NCI-H82 treated with DMSO at 0.1 percent for 48 hours (cell line): Measurements from ENCODE around the gene SNTB2.

Experiments
- DNase-seq: peaks from one replicate; lab custom pipeline; 2025; ENCODE audit not compliant: unreplicated experiment; lab: John Stamatoyannopoulos, UW

Gene SNTB2

GRCh38 chr16:69179328-69180010, 7.5 kb upstream of the SNTB2 start:
- DNase-seq, result no peak

DNA sequence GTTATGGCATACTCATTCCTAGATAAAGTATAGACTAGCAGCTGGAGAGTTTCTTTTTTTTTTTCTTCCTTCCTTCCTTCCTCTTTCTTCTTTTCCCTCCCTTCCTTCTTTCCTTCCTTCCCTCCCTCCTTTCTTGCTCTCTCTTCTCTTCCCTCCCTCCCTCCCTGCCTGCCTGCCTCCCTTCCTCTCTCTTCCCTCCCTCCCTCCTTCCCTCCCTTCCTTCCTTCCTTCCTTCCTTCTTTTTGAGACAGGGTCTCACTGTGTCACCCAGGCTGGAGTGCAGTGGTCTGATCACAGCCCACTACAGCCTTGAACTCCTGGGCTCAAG, 7.0 kb upstream of the SNTB2 start:
- DNase-seq, result no peak

DNA sequence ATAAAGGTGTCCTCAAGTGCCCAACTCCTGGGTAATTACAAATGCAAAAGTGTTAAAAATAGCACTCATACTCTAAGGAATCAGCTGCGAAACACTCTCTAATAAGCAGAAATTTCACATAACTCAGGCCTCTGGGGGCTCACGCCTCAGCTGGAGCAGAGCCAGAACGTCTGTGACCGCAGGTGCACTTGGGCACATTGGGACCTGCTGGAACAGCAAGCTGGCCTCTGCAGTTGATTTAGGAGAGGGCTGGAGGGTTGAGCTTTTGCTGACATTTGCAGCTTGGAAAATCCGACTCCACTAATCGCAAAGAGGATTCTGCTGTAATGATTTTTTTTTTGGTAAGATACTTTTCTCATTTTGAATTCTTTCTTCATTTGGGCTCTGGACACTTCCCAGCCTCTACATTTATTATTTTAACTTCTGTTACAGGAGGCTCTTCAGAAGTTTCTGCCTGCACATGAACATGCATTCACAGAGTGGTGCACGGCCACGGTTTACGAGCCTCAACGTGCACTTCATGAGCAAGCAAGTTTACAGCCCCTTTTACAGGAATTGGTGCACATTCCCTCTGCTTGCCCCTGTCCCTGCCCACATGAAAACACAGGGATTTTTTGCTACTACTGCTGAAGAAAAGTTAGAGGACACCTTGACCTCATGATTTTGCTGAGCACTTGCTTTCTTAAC, 4.1 kb upstream of the SNTB2 start:
- no peak for DNase-seq

GRCh38 chr16:69187446-69188235, 677 bp downstream of the SNTB2 start:
- no peak for DNase-seq

GRCh38 chr16:69188236-69188549, 1.2 kb downstream of the SNTB2 start:
- DNase-seq, result no peak

GRCh38 chr16:69188716-69189115, 1.8 kb downstream of the SNTB2 start:
- no peak for DNase-seq

DNA sequence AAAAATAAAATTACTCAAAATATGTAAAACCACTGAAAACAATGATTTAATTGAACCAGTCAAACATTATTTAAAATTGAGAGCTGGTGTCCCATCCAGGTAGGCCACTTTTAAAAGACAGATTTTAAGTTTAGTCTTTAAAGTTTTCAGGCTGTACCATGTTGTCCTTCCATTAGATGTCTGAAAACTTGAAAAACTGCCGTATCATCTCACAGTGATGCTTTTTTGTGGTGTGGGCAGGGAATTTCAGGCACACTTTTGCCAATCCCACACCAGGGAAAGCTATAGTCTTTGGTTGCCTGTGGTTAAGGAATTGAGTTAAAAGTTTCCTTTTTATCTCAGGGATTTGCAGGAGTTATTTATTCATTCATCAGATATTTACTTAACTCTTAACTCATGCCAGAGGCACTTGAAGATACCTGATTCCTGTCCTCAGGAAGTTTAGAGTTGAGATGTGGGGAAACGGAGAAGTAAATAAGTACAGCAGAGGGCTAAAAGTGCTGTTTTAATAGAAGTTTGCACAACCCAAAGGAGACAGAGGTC, 3.2 kb downstream of the SNTB2 start:
- DNase-seq, result no peak

DNA sequence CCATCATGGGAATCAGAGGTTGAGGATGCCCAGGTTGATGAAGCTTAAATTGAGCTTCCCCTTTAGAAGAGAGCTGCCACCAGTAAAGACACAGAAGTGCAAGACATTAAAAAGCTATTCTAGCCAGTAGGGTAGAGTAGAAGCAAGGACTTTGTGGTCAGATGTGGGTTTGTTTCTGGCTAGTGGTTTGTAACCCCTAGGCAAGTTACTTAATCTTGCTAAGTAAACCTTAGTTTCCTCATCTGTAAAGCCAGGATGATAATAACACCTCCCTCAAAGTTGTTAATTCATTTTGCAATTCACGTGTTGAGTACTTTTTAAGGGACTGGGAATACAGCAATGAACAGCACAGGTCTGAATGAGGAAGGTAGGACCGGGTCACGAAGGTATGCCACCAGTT, 3.6 kb downstream of the SNTB2 start:
- no peak for DNase-seq

- no peak for DNase-seq
Observed at GRCh38 chr16:69191136-69191535, 4.2 kb downstream of the SNTB2 start.

GRCh38 chr16:69193855-69194254, 6.9 kb downstream of the SNTB2 start:
- DNase-seq, result no peak

DNA sequence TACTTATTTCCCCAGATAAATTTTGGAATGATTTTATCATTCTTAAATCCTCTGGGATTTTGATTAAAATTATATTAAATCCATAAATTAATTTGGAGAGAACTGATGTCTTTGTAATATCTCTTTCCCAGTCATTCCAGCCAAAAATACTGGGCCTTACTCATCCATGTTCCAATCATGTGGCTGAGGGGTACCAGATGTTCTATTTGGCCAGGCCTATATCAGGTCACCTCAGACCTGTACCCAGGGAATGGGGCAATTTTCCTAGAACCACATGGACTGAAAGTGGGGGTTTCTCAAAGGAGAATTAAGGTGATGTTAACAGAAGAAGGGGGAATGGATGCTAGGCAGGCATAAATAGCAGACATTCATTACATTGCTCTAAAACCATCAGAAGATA, 7.5 kb downstream of the SNTB2 start:
- no peak for DNase-seq

- DNase-seq, result no peak
Observed at GRCh38 chr16:69195369-69196029, 8.5 kb downstream of the SNTB2 start.

DNA sequence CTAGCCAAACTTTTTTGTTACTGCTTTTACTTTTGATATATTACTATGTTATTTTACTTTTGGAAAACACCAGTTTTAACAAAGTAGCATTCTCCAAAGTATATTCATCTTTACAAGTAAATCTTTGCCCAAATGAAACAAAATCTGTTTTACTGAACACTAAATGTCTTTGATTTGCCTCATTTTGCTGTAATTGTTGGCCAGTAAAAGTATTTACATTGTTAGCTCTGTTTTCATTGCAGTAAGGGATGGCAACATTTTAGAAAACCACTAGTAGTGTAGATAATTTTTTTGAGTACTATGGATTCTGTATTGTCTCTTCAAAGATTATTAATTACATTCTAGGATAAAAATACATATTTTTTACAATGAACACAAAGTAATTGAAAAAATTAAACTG, 10.6 kb downstream of the SNTB2 start:
- no peak for DNase-seq

- no peak for DNase-seq
Observed at GRCh38 chr16:69199382-69199781, 12.4 kb downstream of the SNTB2 start.

DNA sequence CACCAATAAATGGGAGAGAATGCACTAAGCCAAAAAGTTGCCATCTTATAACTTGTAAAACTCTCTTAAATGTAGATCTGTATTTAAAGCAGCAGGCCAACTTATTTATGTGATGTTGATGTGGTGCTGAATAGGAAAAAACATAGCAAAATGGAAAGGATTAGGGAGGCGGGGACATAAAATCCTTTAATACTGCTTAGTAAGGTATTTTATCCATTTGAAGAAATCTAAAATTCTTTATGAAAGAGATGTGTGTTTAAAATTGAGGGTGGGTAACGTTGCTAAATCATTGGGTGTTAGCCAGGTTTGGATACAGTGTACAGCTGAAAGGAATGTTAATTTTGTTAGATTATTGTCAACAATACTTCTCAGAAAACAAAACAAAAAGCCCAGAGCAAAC, 14.3 kb downstream of the SNTB2 start:
- DNase-seq, result no peak

DNA sequence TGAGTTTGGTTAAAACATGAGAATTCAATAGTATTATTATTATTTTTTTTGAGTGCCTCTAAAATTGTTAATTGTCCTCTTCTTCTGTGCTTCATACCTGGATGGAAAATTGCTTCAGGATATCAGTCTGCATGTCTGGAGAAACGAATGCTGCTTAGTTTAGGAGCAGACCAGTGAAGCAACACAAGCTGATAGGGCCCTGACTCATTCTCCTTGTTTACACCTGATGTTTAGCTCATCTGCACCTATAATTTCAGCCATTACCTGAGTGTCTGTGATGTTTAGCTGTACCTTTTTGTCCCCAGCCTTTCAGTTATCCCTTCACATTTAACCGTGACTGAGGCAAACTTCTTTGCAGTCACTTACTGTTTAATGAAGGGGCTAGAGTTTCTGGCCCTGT, 14.8 kb downstream of the SNTB2 start:
- no peak for DNase-seq

GRCh38 chr16:69204172-69204571, 17.2 kb downstream of the SNTB2 start:
- no peak for DNase-seq

GRCh38 chr16:69209735-69210134, 22.8 kb downstream of the SNTB2 start:
- DNase-seq, result no peak

DNA sequence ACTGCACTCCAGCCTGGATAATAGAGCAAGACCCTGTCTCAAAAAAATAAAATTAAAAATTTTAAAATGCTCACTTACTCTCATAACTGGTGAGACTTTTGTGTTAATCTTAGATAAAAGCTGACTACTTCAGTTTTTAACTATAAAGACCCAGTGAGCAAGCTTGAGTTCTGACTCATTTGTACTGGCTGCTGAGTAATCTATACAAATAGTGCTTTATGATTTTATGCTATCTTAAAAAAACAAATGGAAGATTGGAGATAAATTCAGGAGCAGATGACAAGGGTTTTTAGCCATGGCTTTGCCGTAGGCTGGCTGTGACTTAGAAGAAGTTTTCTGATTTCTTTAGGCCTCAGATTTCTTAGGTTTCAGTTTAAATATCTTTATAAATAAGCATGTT, 30.5 kb downstream of the SNTB2 start:
- no peak for DNase-seq

DNA sequence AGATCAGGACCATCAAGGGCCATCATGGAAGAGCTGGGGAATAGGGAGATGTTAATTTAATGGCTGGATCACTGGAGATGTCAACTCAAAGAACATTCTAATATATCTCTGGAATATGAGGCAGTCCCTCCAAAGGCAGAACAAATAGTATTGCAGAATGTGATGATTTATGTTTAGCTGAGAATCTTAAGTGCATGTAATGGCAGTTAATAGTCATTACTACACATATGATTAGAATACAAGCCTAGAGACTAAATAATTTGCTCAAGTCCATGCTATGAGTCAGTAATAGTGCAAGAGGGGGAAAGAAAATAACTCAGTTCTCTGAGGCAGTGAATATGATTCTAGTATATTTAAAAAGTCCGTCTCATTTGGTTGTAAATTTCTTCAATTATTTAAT, 32.3 kb downstream of the SNTB2 start:
- no peak for DNase-seq

DNA sequence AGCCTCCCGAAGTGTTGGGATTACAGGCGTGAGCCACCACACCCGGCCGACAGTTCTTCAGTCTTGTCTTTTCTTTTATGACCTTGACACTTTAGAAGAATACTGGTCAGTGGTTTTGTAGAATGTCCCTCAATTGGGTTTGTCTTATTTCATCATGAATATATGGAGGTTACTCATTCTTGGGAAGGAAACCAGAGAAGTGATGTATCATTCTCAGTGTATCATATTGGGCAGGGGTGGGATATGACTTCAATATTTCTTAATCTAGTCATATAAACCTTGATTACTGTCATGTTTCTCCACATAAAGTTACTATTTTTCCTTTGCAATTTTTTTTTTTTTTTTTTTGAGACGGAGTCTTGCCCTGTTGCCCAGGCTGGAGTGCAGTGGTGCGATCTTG, 36.9 kb downstream of the SNTB2 start:
- no peak for DNase-seq

DNA sequence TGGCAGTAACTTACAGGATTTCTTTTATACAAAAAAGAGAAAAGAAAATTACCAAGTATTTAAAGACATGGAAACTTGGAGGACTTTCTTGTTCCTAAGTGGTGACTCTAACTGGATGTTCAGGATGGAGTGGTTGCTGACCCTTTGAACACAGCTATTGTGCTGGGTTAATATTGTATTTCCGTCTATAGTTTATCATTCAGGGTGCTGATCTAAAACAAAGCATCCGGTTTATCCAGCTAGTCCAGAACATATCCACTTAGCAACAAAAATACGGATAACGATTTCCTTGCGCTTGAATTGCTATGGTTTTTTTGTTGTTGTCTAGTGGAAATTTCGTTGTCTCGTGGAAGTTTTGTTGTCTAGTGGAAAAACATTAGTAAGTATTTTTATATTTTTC, 38.2 kb downstream of the SNTB2 start:
- no peak for DNase-seq
